22Rv1 (cell line): ENCODE measurements around the gene LEO1.

Source experiments
- CTCF ChIP-seq: fragments of 450-650 bp; IDR thresholded peaks from 2 replicates; pipeline ENCODE4 v1.5.1; 2017; ENCODE audit warnings: mild to moderate bottlenecking
- ZFX ChIP-seq: fragments of 450-650 bp; IDR thresholded peaks from 2 replicates; pipeline ENCODE4 v1.6.1; 2017; ENCODE audit warnings: antibody characterized with exemption, borderline replicate concordance

GRCh38 chr15:51932161-51932560 is 39.4 kb downstream of the LEO1 start:
- TF ChIP-seq CTCF (no peak), ZFX (no peak)
